Measurements from ENCODE around the gene USP6NL. TPM values are rescaled to one million over a fixed set of nuclear protein-coding genes. Genes with fewer than 3 reads are reported as not detected.

The USP6NL gene
- total RNA-seq, 1 donor from 2014 or later = 64.5 TPM

GRCh38 chr10:11653758-11654471 lies 42.5 kb upstream of the USP6NL start:
- CTCF ChIA-PET = no interaction called here
- Mint-ChIP-seq H3K9me3 (no peaks in the 10 kb centered on the region), H3K36me3 (ENCODE audit: low read depth) (no peaks in the 10 kb centered on the region), H3K27ac (no peak overlapping the region), H3K4me3 (no peak overlapping the region), H3K27me3 (no peaks in the 10 kb centered on the region), H3K4me1 (no peaks in the 10 kb centered on the region)
- DNase-seq = no peak
- intact Hi-C loops (cut with micrococcal nuclease) = no loop called here
- no peak for ATAC-seq (ENCODE audit: low read depth)
- POLR2A ChIA-PET = interaction anchor here (0.6 to 2.1 kb wide), 2 partner anchors 22 to 68 kb away, joined by 3 to 4 read pairs; no protein-coding TSS in a partner anchor
- TF ChIP-seq CTCF (IDR thresholded peaks at IDR 0.05) = no peak

GRCh38 chr10:11647676-11648075 lies 36.2 kb upstream of the USP6NL start:
- TF ChIP-seq CTCF (IDR thresholded peaks at IDR 0.05) = no peak
- Mint-ChIP-seq H3K4me3 (no peak overlapping the region), H3K27me3 (no peaks in the 10 kb centered on the region), H3K27ac (no peak overlapping the region), H3K36me3 (ENCODE audit: low read depth) (no peaks in the 10 kb centered on the region), H3K9me3 (no peaks in the 10 kb centered on the region), H3K4me1 (peaks cover under 1% of the 10 kb centered on the region)
- ChIA-PET CTCF (no interaction called here), POLR2A (no interaction called here)
- intact Hi-C loops (cut with micrococcal nuclease) = loop anchor here (2.0 kb wide), 1 partner anchor 15 kb away; no protein-coding TSS in a partner anchor
- DNase-seq (no peak), ATAC-seq (ENCODE audit: low read depth) (no peak)

- H3K4me1 Mint-ChIP-seq = peaks cover 4% of the 10 kb centered on the region
- ATAC-seq (ENCODE audit: low read depth) = no peak
- POLR2A ChIA-PET = no interaction called here
- no peak overlapping the region for H3K4me3 Mint-ChIP-seq
- no peaks in the 10 kb centered on the region for H3K27me3 Mint-ChIP-seq
- no peak for TF ChIP-seq CTCF (IDR thresholded peaks at IDR 0.05)
- CTCF ChIA-PET = no interaction called here
- H3K9me3 Mint-ChIP-seq = no peaks in the 10 kb centered on the region
- intact Hi-C loops (cut with micrococcal nuclease) = loop anchor here (2.0 kb wide), 1 partner anchor 16 kb away; no protein-coding TSS in a partner anchor
- DNase-seq = no peak
- no peaks in the 10 kb centered on the region for H3K36me3 Mint-ChIP-seq (ENCODE audit: low read depth)
- no peak overlapping the region for H3K27ac Mint-ChIP-seq
Observed at GRCh38 chr10:11646450-11646849, 35.0 kb upstream of the USP6NL start.

- ATAC-seq (ENCODE audit: low read depth) = no peak
- TF ChIP-seq CTCF (IDR thresholded peaks at IDR 0.05) = no peak
- ChIA-PET CTCF (no interaction called here), POLR2A (no interaction called here)
- H3K27ac Mint-ChIP-seq = no peak overlapping the region
- H3K36me3 Mint-ChIP-seq (ENCODE audit: low read depth) = no peaks in the 10 kb centered on the region
- H3K4me3 Mint-ChIP-seq = no peak overlapping the region
- no peaks in the 10 kb centered on the region for H3K27me3 Mint-ChIP-seq
- intact Hi-C loops (cut with micrococcal nuclease) = no loop called here
- H3K4me1 Mint-ChIP-seq = peaks cover 17% of the 10 kb centered on the region
- no peak for DNase-seq
- no peaks in the 10 kb centered on the region for H3K9me3 Mint-ChIP-seq
Observed at GRCh38 chr10:11643039-11643438, 31.6 kb upstream of the USP6NL start.

- no peaks in the 10 kb centered on the region for H3K9me3 Mint-ChIP-seq
- intact Hi-C loops (cut with micrococcal nuclease) = no loop called here
- no peak overlapping the region for H3K4me3 Mint-ChIP-seq
- TF ChIP-seq CTCF (IDR thresholded peaks at IDR 0.05) = no peak
- DNase-seq (no peak), ATAC-seq (ENCODE audit: low read depth) (no peak)
- H3K27me3 Mint-ChIP-seq = no peaks in the 10 kb centered on the region
- H3K36me3 Mint-ChIP-seq (ENCODE audit: low read depth) = no peaks in the 10 kb centered on the region
- ChIA-PET CTCF (no interaction called here), POLR2A (interaction anchor here (1.3 kb wide), 1 partner anchor 10 kb away, joined by 3 read pairs; no protein-coding TSS in a partner anchor)
- H3K27ac Mint-ChIP-seq = no peak overlapping the region
- peaks cover 20% of the 10 kb centered on the region for H3K4me1 Mint-ChIP-seq
Observed at GRCh38 chr10:11642566-11642965, 31.1 kb upstream of the USP6NL start.

Measured in activated B cell treated with CpG ODN at 0.5 μM for 24 hours (primary cell).